ENCODE results near the gene SESN1.

Gene SESN1

DNA sequence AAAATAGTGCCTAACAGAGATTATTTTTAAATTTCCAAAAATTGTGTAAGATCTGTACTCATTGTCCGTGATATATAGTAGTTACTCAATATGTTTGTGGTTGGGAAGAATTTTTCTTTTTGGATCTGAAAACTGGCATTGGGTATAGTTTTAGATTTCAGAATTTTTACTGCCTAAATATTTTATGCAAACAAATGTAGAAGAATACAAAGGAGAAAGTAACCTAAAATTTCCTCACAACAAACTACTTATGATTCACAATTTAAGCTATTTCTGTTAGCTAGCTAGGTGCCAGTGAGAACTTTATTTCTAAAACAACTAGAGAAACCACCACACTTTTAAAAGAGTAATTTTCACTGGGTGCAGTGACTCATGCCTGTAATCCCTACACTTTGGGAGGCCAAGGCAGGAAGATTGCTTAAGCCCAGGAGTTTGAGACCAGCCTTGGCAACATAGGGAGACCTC lies 38.8 kb downstream of the SESN1 start:
- FAIRE-seq = no peak
- DNase-seq (ENCODE audit: insufficient read length) = no peak
- TF ChIP-seq POLR2A (IDR thresholded peaks at IDR 0.05; ENCODE audit: low read depth, low read length) (no peak), POLR2AphosphoS5 (IDR thresholded peaks at IDR 0.05; ENCODE audit: low read depth, low read length) (no peak), TAF1 (IDR thresholded peaks at IDR 0.05; ENCODE audit: borderline replicate concordance, low read depth, low read length) (no peak)

GRCh38 chr6:109053336-109053735 lies 41.3 kb downstream of the SESN1 start:
- no peak for FAIRE-seq

GRCh38 chr6:109052852-109053251 lies 41.8 kb downstream of the SESN1 start:
- no peak for TF ChIP-seq TAF1 (IDR thresholded peaks at IDR 0.05; ENCODE audit: borderline replicate concordance, low read depth, low read length)
- TF ChIP-seq POLR2A (IDR thresholded peaks at IDR 0.05; ENCODE audit: low read depth, low read length) = no peak
- TF ChIP-seq POLR2AphosphoS5 (IDR thresholded peaks at IDR 0.05; ENCODE audit: low read depth, low read length) = no peak
- DNase-seq (ENCODE audit: insufficient read length) = no peak
- no peak for FAIRE-seq

More at GRCh38 chr6:109053336-109053735, 41.3 kb downstream of the SESN1 start:
- no peak for DNase-seq (ENCODE audit: insufficient read length)
- TF ChIP-seq POLR2AphosphoS5 (IDR thresholded peaks at IDR 0.05; ENCODE audit: low read depth, low read length) (no peak), TAF1 (IDR thresholded peaks at IDR 0.05; ENCODE audit: borderline replicate concordance, low read depth, low read length) (no peak), POLR2A (IDR thresholded peaks at IDR 0.05; ENCODE audit: low read depth, low read length) (no peak)

GRCh38 chr6:109052018-109052651 lies 42.5 kb downstream of the SESN1 start:
- DNase-seq (ENCODE audit: insufficient read length) (no peak), FAIRE-seq (no peak)
- no peak for TF ChIP-seq TAF1 (IDR thresholded peaks at IDR 0.05; ENCODE audit: borderline replicate concordance, low read depth, low read length)
- no peak for TF ChIP-seq POLR2AphosphoS5 (IDR thresholded peaks at IDR 0.05; ENCODE audit: low read depth, low read length)
- TF ChIP-seq POLR2A (IDR thresholded peaks at IDR 0.05; ENCODE audit: low read depth, low read length) = no peak

DNA sequence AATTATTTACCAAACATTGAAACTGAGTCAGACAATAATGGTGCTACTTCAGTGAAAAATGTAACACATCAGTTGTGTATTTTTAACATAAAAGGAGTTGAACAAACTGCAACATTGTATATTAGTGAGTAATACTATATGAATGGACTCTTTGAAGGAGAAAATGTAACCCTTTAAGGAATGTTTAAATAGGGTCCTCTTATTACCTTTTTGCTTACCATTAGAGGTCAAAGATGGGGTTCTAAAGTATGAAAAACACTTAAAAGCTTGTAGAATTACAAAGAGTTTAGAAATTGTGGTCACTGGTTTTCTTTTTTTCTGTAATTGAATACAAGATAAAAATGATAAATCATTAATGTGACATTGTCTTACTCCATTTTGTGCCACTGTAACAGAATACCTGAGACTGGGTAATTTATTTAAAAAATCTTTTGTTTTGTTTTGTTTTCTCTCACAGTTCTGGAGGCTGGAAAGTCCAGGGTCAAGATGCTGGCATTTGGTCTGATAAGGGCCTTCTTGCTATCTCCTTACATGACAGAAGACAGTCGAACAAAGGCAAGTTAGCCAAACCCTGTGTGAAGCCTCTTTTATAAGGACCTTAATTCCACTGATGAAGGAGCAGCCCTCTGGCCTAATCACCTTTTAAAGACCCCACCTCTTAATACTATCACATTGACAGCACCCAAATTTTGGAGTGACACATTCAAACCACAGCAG lies 43.2 kb downstream of the SESN1 start:
- FAIRE-seq (no peak), DNase-seq (ENCODE audit: insufficient read length) (no peak)
- TF ChIP-seq POLR2A (IDR thresholded peaks at IDR 0.05; ENCODE audit: low read depth, low read length) (no peak), TAF1 (IDR thresholded peaks at IDR 0.05; ENCODE audit: borderline replicate concordance, low read depth, low read length) (no peak), POLR2AphosphoS5 (IDR thresholded peaks at IDR 0.05; ENCODE audit: low read depth, low read length) (no peak)

GRCh38 chr6:109050447-109051102 lies 44.1 kb downstream of the SESN1 start:
- no peak for TF ChIP-seq POLR2AphosphoS5 (IDR thresholded peaks at IDR 0.05; ENCODE audit: low read depth, low read length)
- no peak for TF ChIP-seq TAF1 (IDR thresholded peaks at IDR 0.05; ENCODE audit: borderline replicate concordance, low read depth, low read length)
- TF ChIP-seq POLR2A (IDR thresholded peaks at IDR 0.05; ENCODE audit: low read depth, low read length) = no peak
- DNase-seq (ENCODE audit: insufficient read length) (no peak), FAIRE-seq (no peak)

DNA sequence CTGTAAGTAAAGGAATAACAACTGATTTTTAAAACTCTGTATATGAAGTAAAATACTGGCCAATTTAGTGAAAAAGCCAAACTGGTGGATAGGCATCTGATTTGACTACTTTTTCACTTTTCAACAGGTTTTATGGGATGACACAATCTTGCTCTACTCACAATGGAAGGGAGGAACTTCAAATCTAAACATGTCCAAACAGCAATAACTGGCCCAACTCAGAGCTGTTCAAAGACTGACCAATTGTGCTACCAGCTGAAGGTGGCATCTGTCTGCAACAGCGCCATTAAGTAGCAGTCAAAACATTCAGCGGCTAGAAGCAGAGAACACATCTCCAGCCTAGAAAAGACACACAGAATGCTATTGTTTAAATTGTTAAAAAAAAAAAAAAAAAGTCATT lies 44.6 kb downstream of the SESN1 start:
- FAIRE-seq (no peak), DNase-seq (ENCODE audit: insufficient read length) (no peak)
- TF ChIP-seq TAF1 (IDR thresholded peaks at IDR 0.05; ENCODE audit: borderline replicate concordance, low read depth, low read length) (no peak), POLR2A (IDR thresholded peaks at IDR 0.05; ENCODE audit: low read depth, low read length) (no peak), POLR2AphosphoS5 (IDR thresholded peaks at IDR 0.05; ENCODE audit: low read depth, low read length) (no peak)

GRCh38 chr6:109048670-109049415 lies 45.8 kb downstream of the SESN1 start:
- DNase-seq (ENCODE audit: insufficient read length) (no peak), FAIRE-seq (no peak)
- TF ChIP-seq POLR2AphosphoS5 (IDR thresholded peaks at IDR 0.05; ENCODE audit: low read depth, low read length) = no peak
- no peak for TF ChIP-seq POLR2A (IDR thresholded peaks at IDR 0.05; ENCODE audit: low read depth, low read length)
- no peak for TF ChIP-seq TAF1 (IDR thresholded peaks at IDR 0.05; ENCODE audit: borderline replicate concordance, low read depth, low read length)

DNA sequence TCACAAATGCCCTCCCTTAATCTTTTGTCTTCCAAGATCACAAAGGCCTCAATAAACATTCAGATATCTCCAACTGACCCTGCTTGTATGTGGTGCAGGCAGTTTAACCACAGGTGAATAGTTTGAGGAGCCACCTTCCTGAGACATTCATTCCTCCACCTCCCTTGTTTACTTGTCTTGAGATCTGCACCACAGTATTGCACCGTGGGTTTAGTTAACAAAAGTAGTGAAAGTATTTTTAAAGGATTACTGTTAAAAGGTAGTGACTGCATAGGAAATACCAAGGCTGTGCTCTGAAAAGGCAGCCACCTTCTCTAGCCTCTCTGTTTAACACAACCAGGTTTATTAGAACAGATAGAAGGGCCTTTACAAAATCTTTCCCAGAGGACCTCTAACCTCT lies 46.5 kb downstream of the SESN1 start:
- TF ChIP-seq TAF1 (IDR thresholded peaks at IDR 0.05; ENCODE audit: borderline replicate concordance, low read depth, low read length) (no peak), POLR2A (IDR thresholded peaks at IDR 0.05; ENCODE audit: low read depth, low read length) (no peak), POLR2AphosphoS5 (IDR thresholded peaks at IDR 0.05; ENCODE audit: low read depth, low read length) (no peak)
- no peak for DNase-seq (ENCODE audit: insufficient read length)
- no peak for FAIRE-seq

- FAIRE-seq = no peak
- no peak for TF ChIP-seq POLR2A (IDR thresholded peaks at IDR 0.05; ENCODE audit: low read depth, low read length)
- no peak for TF ChIP-seq TAF1 (IDR thresholded peaks at IDR 0.05; ENCODE audit: borderline replicate concordance, low read depth, low read length)
- TF ChIP-seq POLR2AphosphoS5 (IDR thresholded peaks at IDR 0.05; ENCODE audit: low read depth, low read length) = no peak
- no peak for DNase-seq (ENCODE audit: insufficient read length)
Measured at GRCh38 chr6:109045493-109045892, 49.2 kb downstream of the SESN1 start.

DNA sequence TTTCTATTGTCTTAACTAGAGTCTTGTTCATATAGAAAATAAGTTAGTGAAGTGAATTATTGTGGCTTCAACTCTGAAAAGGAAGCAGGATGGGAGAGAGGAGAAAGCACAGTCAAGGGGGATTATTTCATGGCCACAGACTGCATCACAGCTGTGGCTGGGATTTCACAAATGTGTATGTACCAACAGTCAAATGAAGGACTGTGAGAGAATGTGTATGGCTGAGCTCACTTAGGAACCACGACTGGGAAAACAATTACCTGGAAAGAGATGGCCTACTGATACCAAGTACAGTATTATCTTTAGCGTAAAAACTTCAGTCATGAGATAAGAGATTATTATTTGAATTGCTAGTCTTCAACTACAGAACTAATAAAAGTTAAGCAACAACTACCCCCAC lies 54.9 kb downstream of the SESN1 start:
- FAIRE-seq (no peak), DNase-seq (ENCODE audit: insufficient read length) (no peak)
- no peak for TF ChIP-seq TAF1 (IDR thresholded peaks at IDR 0.05; ENCODE audit: borderline replicate concordance, low read depth, low read length)
- TF ChIP-seq POLR2AphosphoS5 (IDR thresholded peaks at IDR 0.05; ENCODE audit: low read depth, low read length) = no peak
- no peak for TF ChIP-seq POLR2A (IDR thresholded peaks at IDR 0.05; ENCODE audit: low read depth, low read length)

Data from GM12892 (cell line).